OCI-LY7 (cell line): ENCODE data around the gene ICAM1. TPM values are rescaled to one million over a fixed set of nuclear protein-coding genes. Genes with fewer than 3 reads are reported as not detected.
A peak's percentile ranks its signal among the peaks of the same experiment; 100 is the strongest.

Source experiments
- BruUV-seq: library from RNA; stranded (reverse); fragments of 400-500 nt; replicated peaks from 2 replicates; lab custom pipeline; 2021; lab: Mats Ljungman, UMichigan
- CTCF ChIA-PET: fragments of 300-600 bp; sonication (Branson Sonifier 250); formaldehyde crosslinking; loops from one replicate; lab custom pipeline; 2022; ENCODE audit warnings: antibody characterized with exemption; ENCODE audit not compliant: unreplicated experiment; lab: Charles Lee
- POLR2A ChIA-PET: fragments of 300-600 bp; sonication (Branson Sonifier 250); formaldehyde crosslinking; loops from one replicate; lab custom pipeline; 2022; ENCODE audit warnings: antibody characterized with exemption; lab: Charles Lee
- DNase-seq: peaks from one replicate; pipeline ENCODE4 v3.0.0-alpha.2; 2015; ENCODE audit warnings: low spot score
- H2AFZ ChIP-seq: fragments of 200-600 bp; sonication (generic), shearing (Covaris generic); 2 replicates; pipeline ENCODE4 v1.6.1; 2014; ENCODE audit warnings: mild to moderate bottlenecking, antibody characterized with exemption, low read length, moderate library complexity
- H3K27ac ChIP-seq: fragments of 200-600 bp; sonication (generic); 2 replicates; pipeline ENCODE4 v1.5.1; 2014; ENCODE audit warnings: mixed run types, low read depth, mild to moderate bottlenecking, moderate library complexity, low read length, inconsistent platforms; ENCODE audit not compliant: poor library complexity, severe bottlenecking
- H3K36me3 ChIP-seq: fragments of 200-600 bp; sonication (generic); 2 replicates; pipeline ENCODE4 v1.6.1; 2014; ENCODE audit warnings: mild to moderate bottlenecking, antibody characterized with exemption, low read length, moderate library complexity, mixed read lengths; ENCODE audit not compliant: insufficient read depth
- H3K4me1 ChIP-seq: fragments of 200-600 bp; sonication (generic); 2 replicates; pipeline ENCODE4 v1.5.1; 2014; ENCODE audit warnings: mild to moderate bottlenecking, low read length; ENCODE audit not compliant: insufficient read depth, poor library complexity, severe bottlenecking
- H3K4me2 ChIP-seq: fragments of 200-600 bp; sonication (generic); 2 replicates; pipeline ENCODE4 v1.6.1; 2014; ENCODE audit warnings: mild to moderate bottlenecking, low read length
- H3K4me3 ChIP-seq: fragments of 200-600 bp; sonication (generic); 2 replicates; pipeline ENCODE4 v1.5.1; 2014; ENCODE audit warnings: mild to moderate bottlenecking, low read depth, low read length; ENCODE audit not compliant: poor library complexity, severe bottlenecking
- H3K79me2 ChIP-seq: fragments of 200-600 bp; sonication (generic); 2 replicates; pipeline ENCODE4 v1.6.1; 2016; ENCODE audit warnings: low read depth, mild to moderate bottlenecking, low read length, moderate library complexity, mixed read lengths; ENCODE audit not compliant: insufficient read depth
- H3K9me2 ChIP-seq: fragments of 200-600 bp; sonication (generic); 2 replicates; pipeline ENCODE4 v1.6.1; 2016; ENCODE audit warnings: mild to moderate bottlenecking, low read length, mixed read lengths; ENCODE audit not compliant: insufficient read depth
- H3K9me3 ChIP-seq: fragments of 200-600 bp; sonication (generic); 2 replicates; pipeline ENCODE4 v1.6.1; 2014; ENCODE audit warnings: mild to moderate bottlenecking, mixed run types, low read length, mixed read lengths
- H4K20me1 ChIP-seq: fragments of 200-600 bp; sonication (generic); 2 replicates; pipeline ENCODE4 v1.6.1; 2014; ENCODE audit warnings: mild to moderate bottlenecking, antibody characterized with exemption, low read length, moderate library complexity, mixed read lengths; ENCODE audit not compliant: insufficient read depth
- CTCF ChIP-seq: fragments of 200-600 bp; sonication (generic); conservative IDR thresholded peaks from 2 replicates; pipeline ENCODE4 v1.5.1; 2014; ENCODE audit warnings: mild to moderate bottlenecking, antibody characterized with exemption, low read length, moderate library complexity, mixed read lengths
- EZH2phosphoT487 ChIP-seq: fragments of 200-600 bp; sonication (generic); IDR thresholded peaks from 2 replicates; pipeline ENCODE4 v1.6.1; 2018; ENCODE audit warnings: low read depth, borderline replicate concordance, mild to moderate bottlenecking, mixed run types, antibody characterized with exemption, low read length, moderate library complexity, mixed read lengths
- intact Hi-C: fragments of 100-400 bp; cut with micrococcal nuclease; formaldehyde crosslinking; loops from one replicate; pipeline ENCODE4 v1.10.0; 2022; ENCODE audit not compliant: unreplicated experiment
- microRNA-seq: library from miRNA; unstranded; fragments of <30 nt; microRNA quantifications from one replicate; pipeline ENCODE4 v1.2.0, GENCODE V29; 2022; ENCODE audit warnings: borderline replicate concordance
- small RNA-seq: library from RNA; depleted of rRNA; stranded (forward); fragments of <200 nt; gene quantifications from one replicate; pipeline ENCODE3, GENCODE V24; 2014
- total RNA-seq, 2 experiments: library from RNA; depleted of rRNA in 1 of 2; stranded (reverse); fragments of >200 nt in 1 of 2; shearing (Covaris generic) in 1 of 2; gene quantifications; 2 replicates each; pipeline ENCODE4 v1.2.3, GENCODE V29; 2014 to 2022

Gene ICAM1
- total RNA-seq, 2 experiments from 2014 or later = 12.0 to 13.4 TPM

GRCh38 chr19:10334588-10335351, 63.9 kb downstream of the ICAM1 start:
- ChIA-PET CTCF (interaction anchor here (0.5 kb wide), 1 partner anchor 434 kb away, joined by 3 read pairs; no protein-coding TSS in a partner anchor), POLR2A (interaction anchor here (0.5 to 1.0 kb wide), 3 partner anchors 7 to 564 kb away, joined by 3 to 4 read pairs (median 3); no protein-coding TSS in a partner anchor)
- Histone ChIP-seq H3K9me3 (no peaks in the 10 kb centered on the region), H3K36me3 (peaks cover 27% of the 10 kb centered on the region), H3K4me3 (peak overlapping the region; percentile 83), H3K9me2 (no peaks in the 10 kb centered on the region), H3K27ac (no peak overlapping the region), H2AFZ (no peak overlapping the region), H3K4me1 (peaks cover 45% of the 10 kb centered on the region), H3K79me2 (peaks cover 30% of the 10 kb centered on the region), H3K4me2 (peak overlapping the region; percentile 76), H4K20me1 (peaks cover 12% of the 10 kb centered on the region)
- no TSS peak for BruUV-seq
- TF ChIP-seq EZH2phosphoT487 (no peak), CTCF (peak; percentile 50; the same call in 1 of the 2 replicates)
- intact Hi-C loops = loop anchor here (10.0 kb wide), 1 partner anchor 230 kb away; the partner anchor contains the start of genes CDKN2D and KRI1
- DNase-seq = peak; percentile 83

GRCh38 chr19:10335352-10335985, 64.5 kb downstream of the ICAM1 start:
- no peak for TF ChIP-seq CTCF
- TF ChIP-seq EZH2phosphoT487 = no peak
- Histone ChIP-seq H3K36me3 (peaks cover 20% of the 10 kb centered on the region), H2AFZ (no peak overlapping the region), H3K4me1 (peaks cover 50% of the 10 kb centered on the region), H3K4me3 (no peak overlapping the region), H3K9me2 (no peaks in the 10 kb centered on the region), H3K27ac (no peak overlapping the region), H4K20me1 (peaks cover 8% of the 10 kb centered on the region), H3K9me3 (no peaks in the 10 kb centered on the region), H3K79me2 (peaks cover 25% of the 10 kb centered on the region), H3K4me2 (peak overlapping the region; percentile 76)
- intact Hi-C loops = loop anchor here (10.0 kb wide), 1 partner anchor 229 kb away; the partner anchor contains the start of genes CDKN2D and KRI1
- CTCF ChIA-PET = no interaction called here
- POLR2A ChIA-PET = no interaction called here
- no peak for DNase-seq
- no TSS peak for BruUV-seq

Small RNA genes lying within 50 kb of the gene (microRNA-seq; reads per million reads assigned to microRNA genes)
- gene MIR4322 = not detected

Small RNA genes lying within 50 kb of the gene (small RNA-seq; reads per million reads assigned to genes)
- gene AC011511.1 (not detected), gene AC011511.4 (not detected), gene MIR4322 (not detected)

Other genes starting within 250 kb of the ICAM1 start
- gene SHFL, start 184.8 kb upstream of the ICAM1 start, total RNA-seq (2014; rRNA removed; shearing (Covaris generic)) = 21.9 and 32.9 TPM in 2 replicates
- 28.5 and 30.9 TPM in 2 replicates for gene SHFL, start 184.8 kb upstream of the ICAM1 start, total RNA-seq (2022)
- gene ANGPTL6, start 168.4 kb upstream of the ICAM1 start, total RNA-seq (2014; rRNA removed; shearing (Covaris generic)) = 7.3 and 8.4 TPM in 2 replicates
- gene ANGPTL6, start 168.4 kb upstream of the ICAM1 start, total RNA-seq (2022) = 8.3 and 10.1 TPM in 2 replicates
- gene PPAN, start 164.8 kb upstream of the ICAM1 start, total RNA-seq (2014; rRNA removed; shearing (Covaris generic)) = 77.1 and 85.8 TPM in 2 replicates
- 88.3 and 116 TPM in 2 replicates for gene PPAN, start 164.8 kb upstream of the ICAM1 start, total RNA-seq (2022)
- gene P2RY11, start 159.4 kb upstream of the ICAM1 start, total RNA-seq (2014; rRNA removed; shearing (Covaris generic)) = 8.8 and 11.9 TPM in 2 replicates
- 31.1 and 43.3 TPM in 2 replicates for gene P2RY11, start 159.4 kb upstream of the ICAM1 start, total RNA-seq (2022)
- gene EIF3G, start 151.2 kb upstream of the ICAM1 start, total RNA-seq (2014; rRNA removed; shearing (Covaris generic)) = 255 and 287 TPM in 2 replicates
- 256 TPM in 2 replicates for gene EIF3G, start 151.2 kb upstream of the ICAM1 start, total RNA-seq (2022)
- 329 and 365 TPM in 2 replicates for gene DNMT1, start 76.2 kb upstream of the ICAM1 start, total RNA-seq (2014; rRNA removed; shearing (Covaris generic))
- 680 and 699 TPM in 2 replicates for gene DNMT1, start 76.2 kb upstream of the ICAM1 start, total RNA-seq (2022)
- 27.0 and 27.8 TPM in 2 replicates for gene S1PR2, start 39.8 kb upstream of the ICAM1 start, total RNA-seq (2014; rRNA removed; shearing (Covaris generic))
- 51.6 and 64.5 TPM in 2 replicates for gene S1PR2, start 39.8 kb upstream of the ICAM1 start, total RNA-seq (2022)
- gene MRPL4, start 18.9 kb upstream of the ICAM1 start, total RNA-seq (2014; rRNA removed; shearing (Covaris generic)) = 134 and 148 TPM in 2 replicates
- 132 and 155 TPM in 2 replicates for gene MRPL4, start 18.9 kb upstream of the ICAM1 start, total RNA-seq (2022)
- not detected in 2 replicates for gene ICAM4, start 15.8 kb downstream of the ICAM1 start, total RNA-seq (2014; rRNA removed; shearing (Covaris generic))
- 0.38 and 0.53 TPM in 2 replicates for gene ICAM4, start 15.8 kb downstream of the ICAM1 start, total RNA-seq (2022)
- 2.7 and 6.4 TPM in 2 replicates for gene ICAM5, start 18.8 kb downstream of the ICAM1 start, total RNA-seq (2014; rRNA removed; shearing (Covaris generic))
- gene ICAM5, start 18.8 kb downstream of the ICAM1 start, total RNA-seq (2022) = 10.8 and 12.6 TPM in 2 replicates
- gene ZGLP1, start 38.7 kb downstream of the ICAM1 start, total RNA-seq (2014; rRNA removed; shearing (Covaris generic)) = 2.3 and 8.8 TPM in 2 replicates
- 5.4 and 5.7 TPM in 2 replicates for gene ZGLP1, start 38.7 kb downstream of the ICAM1 start, total RNA-seq (2022)
- gene FDX2, start 44.9 kb downstream of the ICAM1 start, total RNA-seq (2014; rRNA removed; shearing (Covaris generic)) = 17.2 and 28.8 TPM in 2 replicates
- gene FDX2, start 44.9 kb downstream of the ICAM1 start, total RNA-seq (2022) = 10.4 and 17.1 TPM in 2 replicates
- 21.6 and 35.7 TPM in 2 replicates for gene RAVER1, start 62.4 kb downstream of the ICAM1 start, total RNA-seq (2014; rRNA removed; shearing (Covaris generic))
- 90.7 and 95.8 TPM in 2 replicates for gene RAVER1, start 62.4 kb downstream of the ICAM1 start, total RNA-seq (2022)
- 63.7 and 66.0 TPM in 2 replicates for gene ICAM3, start 68.5 kb downstream of the ICAM1 start, total RNA-seq (2014; rRNA removed; shearing (Covaris generic))
- gene ICAM3, start 68.5 kb downstream of the ICAM1 start, total RNA-seq (2022) = 76.4 and 82.0 TPM in 2 replicates
- 151 and 185 TPM in 2 replicates for gene TYK2, start 109.5 kb downstream of the ICAM1 start, total RNA-seq (2014; rRNA removed; shearing (Covaris generic))
- gene TYK2, start 109.5 kb downstream of the ICAM1 start, total RNA-seq (2022) = 214 and 216 TPM in 2 replicates
- 332 and 345 TPM in 2 replicates for gene CDC37, start 132.4 kb downstream of the ICAM1 start, total RNA-seq (2014; rRNA removed; shearing (Covaris generic))
- 269 and 271 TPM in 2 replicates for gene CDC37, start 132.4 kb downstream of the ICAM1 start, total RNA-seq (2022)
- 9.4 and 16.4 TPM in 2 replicates for gene PDE4A, start 149.4 kb downstream of the ICAM1 start, total RNA-seq (2014; rRNA removed; shearing (Covaris generic))
- gene PDE4A, start 149.4 kb downstream of the ICAM1 start, total RNA-seq (2022) = 42.4 and 45.1 TPM in 2 replicates
- 65.9 and 68.9 TPM in 2 replicates for gene KEAP1, start 232.2 kb downstream of the ICAM1 start, total RNA-seq (2014; rRNA removed; shearing (Covaris generic))
- 64.9 and 93.5 TPM in 2 replicates for gene KEAP1, start 232.2 kb downstream of the ICAM1 start, total RNA-seq (2022)
- not detected in 2 replicates for gene S1PR5, start 246.3 kb downstream of the ICAM1 start, total RNA-seq (2014; rRNA removed; shearing (Covaris generic))
- not detected in 2 replicates for gene S1PR5, start 246.3 kb downstream of the ICAM1 start, total RNA-seq (2022)